HCT116 (cell line): ENCODE data around the gene OTOGL.

ENCODE experiments used
- CBX3 ChIP-seq: IDR thresholded peaks from 2 replicates; pipeline ENCODE4 v1.6.1; 2012; ENCODE audit warnings: low read depth
- EGR1 ChIP-seq: IDR thresholded peaks from 2 replicates; pipeline ENCODE4 v1.6.1; 2012; ENCODE audit warnings: low read depth
- EZH2 ChIP-seq: fragments of 200-600 bp; sonication (generic); IDR thresholded peaks from 2 replicates; pipeline ENCODE4 v1.6.1; 2017; ENCODE audit warnings: antibody characterized with exemption, mixed run types
- POLR2A ChIP-seq: IDR thresholded peaks from 2 replicates; pipeline ENCODE4 v1.7.0; 2011; ENCODE audit warnings: borderline replicate concordance; ENCODE audit not compliant: insufficient read depth, insufficient read length; ENCODE audit errors: extremely low read depth
- POLR2AphosphoS5 ChIP-seq: IDR thresholded peaks from 2 replicates; pipeline ENCODE4 v1.6.1; 2011; ENCODE audit warnings: mild to moderate bottlenecking, low read depth, low read length, moderate library complexity
- RAD21 ChIP-seq: IDR thresholded peaks from 2 replicates; pipeline ENCODE4 v1.6.1; 2012; ENCODE audit warnings: low read depth, mild to moderate bottlenecking
- TCF7L2 ChIP-seq: IDR thresholded peaks from 2 replicates; pipeline ENCODE4 v1.7.0; 2011; ENCODE audit warnings: borderline replicate concordance, inconsistent platforms; ENCODE audit not compliant: insufficient read depth, insufficient read length; ENCODE audit errors: extremely low read depth
- YY1 ChIP-seq: IDR thresholded peaks from 2 replicates; pipeline ENCODE4 v1.6.1; 2011; ENCODE audit warnings: low read length, low read depth, moderate library complexity, mild to moderate bottlenecking; ENCODE audit not compliant: insufficient replicate concordance; ENCODE audit errors: extremely low read depth
- ZFX ChIP-seq: fragments of 450-650 bp; IDR thresholded peaks from 2 replicates; pipeline ENCODE4 v1.6.1; 2017
- ZNF274 ChIP-seq: fragments of 200-500 bp; sonication (Bioruptor generic); IDR thresholded peaks from 2 replicates; pipeline ENCODE4 v1.6.1; 2014; ENCODE audit warnings: mild to moderate bottlenecking, low read depth, low read length, inconsistent platforms
- TF ChIP-seq, protein P1 (sequence below), 3 experiments: fragments of 200-600 bp in 1 of 3; sonication (generic) in 1 of 3; IDR thresholded peaks in 2 of 3; conservative IDR thresholded peaks in 1 of 3; 2 replicates each; pipeline ENCODE4 v1.5.1; 2012 to 2017; ENCODE audit warnings: low read depth in 2 of 3, low read length in 2 of 3, antibody characterized with exemption in 1 of 3, borderline replicate concordance in 1 of 3, control low read depth in 1 of 3, mild to moderate bottlenecking in 1 of 3, mixed read lengths in 1 of 3, mixed run types in 1 of 3, moderate library complexity in 1 of 3; ENCODE audit not compliant: insufficient read depth in 1 of 3
- TF ChIP-seq, protein P2 (sequence below): IDR thresholded peaks from 2 replicates; pipeline ENCODE4 v1.6.1; 2012
- TF ChIP-seq, protein P3 (sequence below): IDR thresholded peaks from 2 replicates; pipeline ENCODE4 v1.6.1; 2012

DNA sequence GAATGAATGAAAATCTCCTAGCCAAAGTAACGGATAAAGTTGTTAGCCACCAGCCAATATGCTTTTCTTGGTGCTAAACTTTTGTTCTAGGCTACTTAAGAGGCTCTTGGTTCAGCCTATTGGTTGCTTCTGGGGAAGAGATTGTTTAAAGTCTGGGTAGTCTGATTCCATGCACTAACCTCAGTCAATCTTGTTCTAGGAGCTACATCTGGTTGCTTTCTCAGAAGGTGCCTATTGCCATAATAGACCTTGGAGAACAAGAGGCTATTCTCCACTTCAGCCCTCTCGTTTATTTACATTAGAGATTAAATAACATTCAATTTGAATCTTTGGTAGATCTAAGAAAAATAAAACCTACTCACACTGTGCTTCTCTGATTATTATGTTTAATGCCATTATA lies 40.8 kb upstream of the OTOGL start:
- TF ChIP-seq EZH2 (no peak), POLR2AphosphoS5 (no peak), POLR2A (no peak), EGR1 (no peak), RAD21 (no peak), ZFX (no peak), ZNF274 (no peak), TCF7L2 (no peak), CBX3 (no peak), YY1 (no peak)
- TF ChIP-seq, protein P1, sequence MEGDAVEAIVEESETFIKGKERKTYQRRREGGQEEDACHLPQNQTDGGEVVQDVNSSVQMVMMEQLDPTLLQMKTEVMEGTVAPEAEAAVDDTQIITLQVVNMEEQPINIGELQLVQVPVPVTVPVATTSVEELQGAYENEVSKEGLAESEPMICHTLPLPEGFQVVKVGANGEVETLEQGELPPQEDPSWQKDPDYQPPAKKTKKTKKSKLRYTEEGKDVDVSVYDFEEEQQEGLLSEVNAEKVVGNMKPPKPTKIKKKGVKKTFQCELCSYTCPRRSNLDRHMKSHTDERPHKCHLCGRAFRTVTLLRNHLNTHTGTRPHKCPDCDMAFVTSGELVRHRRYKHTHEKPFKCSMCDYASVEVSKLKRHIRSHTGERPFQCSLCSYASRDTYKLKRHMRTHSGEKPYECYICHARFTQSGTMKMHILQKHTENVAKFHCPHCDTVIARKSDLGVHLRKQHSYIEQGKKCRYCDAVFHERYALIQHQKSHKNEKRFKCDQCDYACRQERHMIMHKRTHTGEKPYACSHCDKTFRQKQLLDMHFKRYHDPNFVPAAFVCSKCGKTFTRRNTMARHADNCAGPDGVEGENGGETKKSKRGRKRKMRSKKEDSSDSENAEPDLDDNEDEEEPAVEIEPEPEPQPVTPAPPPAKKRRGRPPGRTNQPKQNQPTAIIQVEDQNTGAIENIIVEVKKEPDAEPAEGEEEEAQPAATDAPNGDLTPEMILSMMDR (IDR thresholded peaks at IDR 0.05 in 2 of 3, conservative IDR thresholded peaks at IDR 0.05 in 1 of 3; ENCODE audit: borderline replicate concordance in 1 of 3, insufficient read depth in 1 of 3, low read depth in 2 of 3, low read length in 2 of 3) = no peak
- TF ChIP-seq, protein P2, sequence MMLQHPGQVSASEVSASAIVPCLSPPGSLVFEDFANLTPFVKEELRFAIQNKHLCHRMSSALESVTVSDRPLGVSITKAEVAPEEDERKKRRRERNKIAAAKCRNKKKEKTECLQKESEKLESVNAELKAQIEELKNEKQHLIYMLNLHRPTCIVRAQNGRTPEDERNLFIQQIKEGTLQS = no peak
- TF ChIP-seq, protein P3, sequence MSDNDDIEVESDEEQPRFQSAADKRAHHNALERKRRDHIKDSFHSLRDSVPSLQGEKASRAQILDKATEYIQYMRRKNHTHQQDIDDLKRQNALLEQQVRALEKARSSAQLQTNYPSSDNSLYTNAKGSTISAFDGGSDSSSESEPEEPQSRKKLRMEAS = no peak
